HG03521 (cell line): Measurements from ENCODE around the gene TOMM40L.
"Not testable (repeated sequence)": the region's sequence is repeated elsewhere in the genome, so short reads cannot be mapped to it uniquely, and the experiment has no call there.

ENCODE experiments used
- ATAC-seq: cut with Tn5 transposase; IDR thresholded peaks from one replicate; pipeline ENCODE4 v1.9.1; 2021; ENCODE audit warnings: mild to moderate bottlenecking, moderate library complexity; ENCODE audit not compliant: unreplicated experiment

TOMM40L gene

DNA sequence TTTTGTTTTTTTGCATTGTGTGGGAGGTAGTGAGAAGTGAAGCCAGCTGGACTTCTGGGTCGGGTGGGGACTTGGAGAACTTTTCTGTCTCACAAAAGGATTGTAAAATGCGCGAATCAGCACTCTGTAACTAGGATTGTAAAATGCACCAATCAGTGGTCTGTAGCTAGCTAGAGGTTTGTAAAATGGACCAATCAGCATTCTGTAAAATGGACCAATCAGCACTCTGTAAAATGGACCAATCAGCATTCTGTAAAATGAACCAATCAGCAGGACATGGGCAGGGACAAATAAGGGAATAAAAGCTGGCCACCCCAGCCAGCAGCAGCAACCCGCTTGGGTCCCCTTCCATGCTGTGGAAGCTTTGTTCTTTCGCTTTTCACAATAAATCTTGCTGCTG lies 24.2 kb downstream of the TOMM40L start:
- not testable (repeated sequence) for ATAC-seq

DNA sequence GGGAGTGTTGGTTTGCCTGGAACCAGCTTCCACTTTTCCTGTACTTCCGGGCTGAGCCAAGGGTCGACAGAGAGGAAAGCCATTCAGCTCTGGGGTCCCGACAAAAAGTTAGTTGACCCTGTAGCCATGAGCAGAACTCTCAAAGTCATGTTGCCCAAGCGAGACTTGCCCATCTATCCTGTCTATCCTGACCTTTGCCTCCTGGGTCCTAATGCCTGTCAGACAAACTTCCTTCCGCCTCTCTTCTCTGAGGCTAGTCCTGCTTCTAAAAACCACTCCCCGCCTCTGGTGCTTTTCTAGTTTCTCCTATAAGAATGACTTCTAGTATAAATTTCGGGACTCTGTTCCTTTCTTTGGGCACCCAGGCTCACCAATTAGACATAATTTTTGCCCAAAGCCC lies 25.0 kb downstream of the TOMM40L start:
- ATAC-seq: no peak

DNA sequence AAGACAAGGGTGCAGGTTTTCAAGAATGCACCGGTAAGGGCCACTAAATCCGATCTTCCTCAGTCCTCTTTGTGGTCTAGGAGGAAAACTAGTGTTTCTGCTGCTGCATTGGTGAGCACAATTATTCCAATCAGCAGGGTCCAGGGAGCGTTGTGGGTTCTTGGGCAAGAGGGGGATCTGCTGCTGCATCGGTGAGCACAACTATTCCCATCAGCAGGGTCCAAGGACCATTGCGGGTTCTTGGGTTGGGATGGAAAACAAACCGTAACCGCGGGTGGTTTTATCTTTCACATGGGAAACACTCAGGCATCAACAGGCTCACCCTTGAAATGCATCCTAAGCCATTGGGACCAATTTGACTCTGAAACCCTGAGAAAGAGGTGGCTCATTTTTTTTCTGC lies 25.7 kb downstream of the TOMM40L start:
- no peak for ATAC-seq

DNA sequence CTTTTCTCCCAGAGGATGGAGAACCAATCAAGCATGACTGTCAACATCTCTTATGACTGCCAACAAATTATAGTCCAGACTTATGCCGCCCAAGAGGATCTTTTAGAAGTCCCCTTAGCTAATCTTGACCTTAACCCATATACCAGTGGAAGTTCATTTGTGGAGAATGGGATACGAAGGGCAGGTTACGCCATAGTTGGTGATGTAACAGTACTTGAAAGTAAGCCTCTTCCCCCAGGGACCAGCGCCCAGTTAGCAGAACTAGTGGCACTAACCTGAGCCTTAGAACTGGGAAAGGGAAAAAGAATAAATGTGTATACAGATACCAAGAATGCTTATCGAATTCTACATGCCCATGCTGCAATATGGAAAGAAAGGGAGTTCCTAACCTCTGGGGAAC lies 29.4 kb downstream of the TOMM40L start:
- not testable (repeated sequence) for ATAC-seq

DNA sequence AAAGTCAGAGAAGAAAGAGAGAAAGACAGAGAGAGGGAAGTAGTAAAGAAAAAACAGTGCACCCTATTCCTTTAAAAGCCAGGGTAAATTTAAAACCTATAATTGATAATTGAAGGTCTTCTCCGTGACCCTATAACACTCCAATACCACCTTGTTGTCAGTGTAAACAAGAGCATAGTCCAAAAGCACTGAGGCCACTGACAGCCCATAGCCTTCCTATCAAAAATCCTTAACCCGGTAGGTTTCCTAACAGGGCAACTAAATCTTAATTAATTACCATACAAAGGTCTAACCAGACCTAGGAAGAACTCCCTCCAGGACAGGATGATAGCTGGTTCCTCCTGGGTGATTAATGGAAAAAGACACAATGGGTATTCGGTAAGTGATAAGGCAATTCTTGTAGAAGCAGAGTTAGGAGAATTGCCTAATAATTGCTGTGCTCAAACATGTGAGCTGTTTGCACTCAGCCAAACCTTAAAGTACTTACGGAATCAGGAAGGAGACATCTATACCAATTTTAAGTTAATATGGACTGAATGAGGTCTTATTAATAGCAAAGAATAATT lies 30.2 kb downstream of the TOMM40L start:
- not testable (repeated sequence) for ATAC-seq

DNA sequence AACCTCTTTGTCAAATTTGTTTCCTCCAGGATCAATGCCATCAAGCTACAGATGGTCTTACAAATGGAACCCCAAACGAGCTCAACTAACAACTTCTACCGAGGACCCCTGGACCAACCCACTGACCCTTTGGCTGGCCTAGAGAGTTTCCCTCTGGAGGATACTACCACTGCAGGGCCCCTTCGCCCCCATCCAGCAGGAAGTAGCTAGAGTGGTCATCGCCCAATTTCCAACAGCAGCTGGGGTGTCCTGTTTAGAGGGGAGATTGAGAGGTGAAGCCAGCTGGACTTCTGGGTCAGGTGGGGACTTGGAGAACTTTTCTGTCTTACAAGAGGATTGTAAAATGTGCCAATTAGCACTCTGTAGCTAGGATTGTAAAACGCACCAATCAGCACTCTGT lies 31.2 kb downstream of the TOMM40L start:
- ATAC-seq: not testable (repeated sequence)

DNA sequence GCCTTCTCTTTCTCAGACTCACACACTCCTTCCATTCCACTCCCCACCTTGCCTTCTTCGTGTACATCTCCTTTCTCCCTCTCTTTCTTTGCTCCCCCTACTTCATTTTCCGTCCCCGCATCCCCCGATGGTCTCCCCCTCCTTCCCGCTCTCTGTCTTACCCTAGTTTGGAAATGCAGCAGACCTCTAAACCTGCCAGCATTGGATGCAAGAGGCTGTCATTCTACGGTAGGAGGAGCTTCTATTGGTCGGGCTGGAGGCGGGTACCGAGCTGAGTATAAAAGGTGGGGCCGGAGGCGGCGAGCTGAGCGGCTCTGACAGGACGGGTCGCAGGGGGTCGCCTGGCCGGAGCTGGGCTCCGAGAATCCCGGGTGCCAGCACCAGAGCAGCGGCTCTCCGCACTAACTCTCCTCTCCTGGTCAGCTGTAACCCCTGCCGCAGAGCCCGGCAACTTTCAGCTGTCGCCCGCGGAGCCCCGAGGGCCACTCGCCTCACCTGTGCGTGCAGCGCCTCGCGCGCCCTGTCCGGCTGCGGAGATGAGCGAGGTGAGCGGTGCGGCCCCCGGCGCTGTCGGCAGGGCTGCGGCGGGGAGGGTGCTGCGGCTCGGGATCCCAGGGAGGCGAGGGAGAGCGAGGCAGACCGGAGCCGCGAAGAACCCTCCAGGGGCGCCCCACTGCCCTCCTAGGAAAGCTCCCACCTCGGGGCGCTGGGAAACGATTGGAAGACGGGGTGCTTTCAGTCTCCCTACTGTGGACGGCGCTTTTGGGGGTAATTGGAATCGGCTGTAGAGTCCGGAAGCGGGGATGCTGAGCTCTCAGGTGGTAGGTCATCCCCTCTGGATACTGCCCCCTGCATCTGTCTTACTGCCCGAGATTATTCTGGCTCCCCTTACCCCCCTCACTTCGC lies 32.8 kb downstream of the TOMM40L start, which contains the start of gene PCP4L1:
Gene PCP4L1, plus strand, starts transcription at position 307 of the 906 bp plus-strand sequence. Its CDS starts 230 bp downstream, at position 537.
- ATAC-seq: no peak

DNA sequence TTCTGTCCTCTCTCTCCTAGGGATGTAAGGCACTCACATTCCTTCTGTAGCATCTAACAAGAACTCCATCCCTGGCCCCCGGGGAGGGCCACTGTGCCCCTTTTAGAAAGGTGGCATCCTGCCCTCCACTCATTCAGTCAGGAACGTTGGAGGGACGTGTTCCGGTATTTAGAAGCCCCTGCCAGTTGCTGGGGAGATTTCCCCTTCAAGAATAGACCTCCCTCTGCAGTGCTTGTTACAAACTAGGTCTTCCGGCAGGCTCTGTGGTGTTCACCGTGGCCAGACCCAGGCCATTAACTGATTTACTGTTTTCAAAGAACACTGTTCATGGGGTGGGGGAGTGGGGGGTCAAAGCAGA lies 33.5 kb downstream of the TOMM40L start:
- no peak for ATAC-seq

DNA sequence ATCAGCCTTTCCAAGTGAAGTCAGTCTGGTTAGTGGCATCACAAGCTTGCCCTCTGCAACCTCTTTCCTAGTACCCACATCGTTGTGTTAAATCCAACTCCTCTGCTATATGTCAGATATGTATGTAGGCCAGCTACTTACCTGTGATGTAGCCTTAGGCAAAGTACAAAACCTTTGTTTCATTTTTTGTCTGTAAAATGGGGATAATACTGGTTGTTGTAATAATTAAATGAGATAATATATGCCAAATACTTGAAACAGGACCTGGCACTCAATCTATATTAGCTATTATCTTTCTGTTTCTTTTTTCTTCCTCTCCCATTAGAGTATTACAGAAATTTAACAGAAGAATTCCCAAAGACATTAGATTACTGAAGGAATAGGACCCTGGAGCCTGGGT lies 33.9 kb downstream of the TOMM40L start:
- ATAC-seq: no peak

DNA sequence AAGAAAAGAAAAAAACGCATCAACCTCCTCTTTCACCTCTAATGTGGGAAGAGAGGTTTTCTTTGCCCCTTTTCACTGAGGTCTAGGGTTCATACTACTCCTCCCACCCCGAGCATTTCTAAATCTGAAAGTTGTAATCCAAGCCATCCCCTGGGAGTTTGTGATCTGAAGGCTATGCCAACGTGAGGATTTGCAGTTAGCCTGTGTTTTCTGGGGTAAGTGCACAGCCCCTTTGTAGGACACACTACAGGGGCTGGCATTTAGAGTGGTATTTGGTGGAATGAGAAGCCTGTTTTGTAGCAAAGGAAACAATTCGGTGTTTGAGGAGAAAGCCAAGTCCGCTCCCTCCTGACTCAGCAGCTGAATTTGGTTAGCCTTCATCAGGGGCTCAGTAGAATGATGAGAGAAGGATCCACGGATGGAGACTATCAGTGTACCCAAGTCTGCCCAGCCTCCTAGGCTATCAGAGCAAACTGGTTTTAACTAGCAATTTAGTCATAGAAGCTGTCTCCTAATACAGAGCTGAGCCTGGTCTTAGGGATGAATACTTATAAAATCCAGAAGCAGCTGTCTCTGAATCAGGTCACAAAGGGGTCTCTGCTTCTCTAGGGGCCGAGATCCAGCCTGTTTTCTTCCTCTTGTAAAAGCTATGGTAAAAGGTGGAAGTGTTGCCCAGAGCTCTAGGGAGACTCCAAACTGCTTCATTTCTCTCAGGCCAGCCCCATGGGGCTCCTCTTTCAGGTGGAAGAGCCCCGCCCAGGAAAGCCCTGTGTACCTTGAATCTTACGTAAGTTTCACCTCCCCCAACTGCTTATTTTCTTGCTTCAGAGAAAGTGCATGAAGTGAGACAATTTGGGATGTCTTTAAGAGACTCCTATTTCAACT lies 34.8 kb downstream of the TOMM40L start:
- no peak for ATAC-seq

DNA sequence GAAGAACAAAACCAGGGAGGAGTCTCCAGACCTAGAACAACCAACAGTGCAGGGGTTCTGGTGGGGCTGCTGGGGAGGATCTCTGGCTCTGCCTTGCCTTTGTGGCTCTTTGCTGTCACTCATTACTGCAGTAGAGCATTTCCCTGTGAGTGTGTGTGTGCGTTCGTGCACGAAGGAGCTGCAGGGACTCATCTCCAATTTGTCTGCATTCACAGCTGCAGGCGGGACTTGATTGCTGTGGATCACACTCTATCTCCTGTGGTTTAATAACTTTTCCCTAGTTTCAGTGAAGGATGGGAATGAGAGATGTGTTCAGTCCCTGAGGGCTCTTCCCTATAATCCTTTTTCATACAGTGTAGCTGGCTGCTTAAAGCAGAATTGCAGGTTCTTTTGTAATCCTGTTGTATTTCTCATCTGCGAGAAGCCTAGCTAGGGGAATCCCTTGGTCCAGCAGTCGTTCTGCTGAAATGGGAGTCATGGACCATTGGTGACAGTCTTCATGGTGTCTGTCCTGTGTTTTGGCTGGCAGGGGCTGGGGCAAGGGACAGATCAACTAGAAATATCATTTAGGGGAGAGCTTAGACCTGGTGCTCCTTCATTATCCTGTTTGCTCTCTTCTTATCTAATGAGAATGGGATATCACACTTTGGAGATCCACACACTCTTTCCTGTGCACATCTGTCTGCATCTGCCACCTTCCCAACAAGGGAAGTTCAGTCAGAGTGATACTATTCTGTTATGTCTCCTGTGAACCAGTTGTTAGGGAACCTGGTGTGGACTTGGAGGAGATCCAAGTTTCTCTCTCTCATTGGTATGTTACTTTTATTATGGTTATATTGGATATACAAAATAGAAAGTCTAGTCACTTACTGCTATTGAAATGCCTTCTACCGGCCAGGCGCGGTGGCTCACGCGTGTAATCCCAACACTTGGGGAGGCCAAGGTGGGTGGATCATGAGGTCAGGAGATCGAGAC lies 35.7 kb downstream of the TOMM40L start:
- no peak for ATAC-seq

DNA sequence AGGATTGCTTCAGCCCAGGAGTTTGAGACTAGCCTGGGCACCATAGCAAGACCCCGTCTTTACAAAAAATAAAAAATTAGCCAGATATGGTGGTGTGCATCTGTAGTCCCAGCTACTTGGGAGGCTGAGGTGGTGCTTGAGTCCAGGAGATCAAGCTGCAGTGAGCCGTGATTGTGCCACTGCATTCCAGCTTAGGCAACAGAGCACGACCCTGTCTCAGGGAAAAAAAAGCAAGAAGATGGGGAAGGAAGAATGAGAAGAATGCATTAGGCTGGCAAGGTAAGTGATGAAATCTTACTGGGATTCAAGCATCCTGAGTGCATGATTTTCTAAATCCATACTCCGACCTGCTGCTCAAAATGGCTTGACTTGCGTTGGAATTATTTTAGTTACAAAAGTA lies 39.4 kb downstream of the TOMM40L start:
- ATAC-seq: no peak

DNA sequence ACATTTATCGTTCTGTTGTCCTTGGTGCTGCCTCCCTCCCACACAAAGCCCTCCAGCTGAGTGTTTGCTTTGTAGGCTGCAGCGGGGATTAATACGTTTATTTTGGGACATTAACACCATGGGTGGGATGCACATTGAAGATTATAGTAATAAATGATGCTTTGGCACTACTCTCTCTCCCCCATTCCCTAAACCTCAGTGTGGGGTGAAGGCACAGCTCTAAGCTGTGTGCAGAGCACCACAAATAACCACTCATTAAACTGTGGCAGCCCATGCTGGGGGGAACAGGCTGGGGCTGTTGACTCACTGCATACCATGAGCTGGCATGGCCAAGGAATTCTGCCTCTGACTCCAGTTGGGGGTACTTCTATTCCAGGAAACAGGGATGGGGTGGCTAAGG lies 40.3 kb downstream of the TOMM40L start:
- no peak for ATAC-seq

DNA sequence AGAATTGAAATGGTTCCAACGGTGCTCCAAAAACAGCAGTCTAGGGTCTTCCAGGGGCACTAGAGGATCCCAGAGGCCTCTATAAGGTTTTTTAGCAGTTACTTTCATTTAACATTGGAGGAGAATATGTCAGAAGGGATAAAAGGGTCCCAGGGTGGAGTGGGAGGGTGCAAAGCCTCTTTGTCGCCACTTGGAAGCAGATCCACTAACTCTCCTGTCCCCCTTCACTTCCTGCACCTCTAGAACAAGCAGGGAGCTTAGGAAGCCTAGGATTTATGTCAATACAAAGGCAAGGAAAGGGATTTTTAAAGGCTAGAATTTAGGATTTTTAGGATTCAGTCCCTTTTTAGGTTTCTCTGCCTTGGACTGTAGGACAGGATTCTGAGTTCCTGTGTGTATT lies 41.0 kb downstream of the TOMM40L start:
- no peak for ATAC-seq

DNA sequence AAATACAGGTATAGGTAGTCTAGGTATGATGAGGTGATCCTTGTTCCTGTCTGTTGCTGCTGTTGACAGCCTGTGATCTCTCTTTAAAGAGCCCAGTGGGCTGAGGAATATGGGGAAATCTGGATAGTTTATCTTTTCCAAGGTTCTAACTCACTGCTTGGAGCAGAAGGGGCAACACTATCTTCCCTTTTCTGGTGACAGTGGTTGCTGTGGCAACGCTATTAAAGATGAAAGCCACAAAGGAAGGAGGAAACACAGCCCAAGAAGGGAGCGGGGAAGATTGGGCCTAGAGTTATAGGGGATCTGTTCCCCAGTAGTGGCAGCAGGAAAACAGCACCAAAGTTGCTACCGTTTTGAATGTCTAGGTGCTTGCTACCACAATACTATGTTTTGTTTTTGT lies 41.5 kb downstream of the TOMM40L start:
- ATAC-seq: no peak

DNA sequence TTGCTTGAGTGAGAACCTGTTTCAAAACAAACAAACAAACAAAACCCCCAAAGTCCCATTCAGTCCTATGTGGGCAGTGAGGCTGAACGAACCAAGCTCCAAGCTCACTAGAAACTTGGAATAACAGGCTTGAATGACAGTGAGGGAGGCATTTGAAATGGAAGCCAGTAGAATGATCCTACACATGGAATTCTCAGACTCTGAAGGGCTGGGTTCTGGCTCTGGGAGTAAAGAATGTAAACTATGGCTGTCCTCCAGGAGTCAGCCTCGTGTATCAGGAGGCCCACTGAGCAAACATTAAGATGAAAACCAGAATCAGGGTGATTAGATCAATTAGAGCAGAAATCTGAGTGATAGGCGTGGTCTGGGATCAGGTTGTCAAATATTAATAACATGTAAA lies 47.5 kb downstream of the TOMM40L start:
- no peak for ATAC-seq

DNA sequence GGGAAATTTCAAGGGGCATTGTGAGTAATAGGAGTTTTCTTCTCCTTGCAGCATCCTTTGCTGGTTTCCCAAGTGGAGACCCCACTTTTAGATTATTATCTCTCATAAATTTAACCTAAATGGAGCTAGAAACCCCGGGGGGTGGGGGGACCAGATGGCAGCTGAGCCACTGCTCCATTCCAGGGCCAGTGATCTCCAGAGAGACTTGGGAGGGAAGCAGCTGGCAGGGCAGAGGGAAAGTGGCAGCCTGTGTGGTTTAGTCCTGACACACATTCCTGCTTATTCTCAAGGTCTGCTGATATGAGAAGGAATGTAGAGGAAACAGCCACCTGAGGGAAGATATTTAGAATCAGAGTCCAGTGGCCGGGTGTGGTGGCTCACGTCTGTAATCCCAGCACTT lies 49.0 kb downstream of the TOMM40L start:
- ATAC-seq: no peak
